Chondrocyte (in vitro differentiated cells): ENCODE results near the gene FLRT1. TPM values are rescaled to one million over a fixed set of nuclear protein-coding genes. Genes with fewer than 3 reads are reported as not detected.
"Not testable (repeated sequence)": the region's sequence is repeated elsewhere in the genome, so short reads cannot be mapped to it uniquely, and the experiment has no call there.

Experiments
- DNase-seq: peaks from one replicate; pipeline ENCODE4 v3.0.0; 2021; ENCODE audit warnings: mixed read lengths, low spot score
- H3K27ac Mint-ChIP-seq: one replicate; pipeline ENCODE4 v1.8.0; 2021; ENCODE audit warnings: mild to moderate bottlenecking, moderate library complexity, mixed read lengths; ENCODE audit not compliant: unreplicated experiment
- H3K27me3 Mint-ChIP-seq: 2 replicates; pipeline ENCODE4 v1.8.0; 2021; ENCODE audit warnings: low read depth, mixed read lengths
- H3K36me3 Mint-ChIP-seq: 2 replicates; pipeline ENCODE4 v1.8.0; 2021; ENCODE audit warnings: low read depth, mixed read lengths
- H3K4me1 Mint-ChIP-seq: 2 replicates; pipeline ENCODE4 v1.8.0; 2021; ENCODE audit warnings: low read depth, mild to moderate bottlenecking, mixed read lengths
- H3K4me3 Mint-ChIP-seq: one replicate; pipeline ENCODE4 v1.8.0; 2021; ENCODE audit warnings: mild to moderate bottlenecking, moderate library complexity, mixed read lengths; ENCODE audit not compliant: unreplicated experiment
- H3K9me3 Mint-ChIP-seq: 2 replicates; pipeline ENCODE4 v1.8.0; 2021; ENCODE audit warnings: low read depth, mixed read lengths
- CTCF ChIP-seq: fragments of 200-600 bp; sonication (generic); IDR thresholded peaks from 2 replicates; pipeline ENCODE4 v1.5.0; 2021; ENCODE audit warnings: antibody characterized with exemption, mild to moderate bottlenecking, moderate library complexity
- total RNA-seq: library from RNA; stranded (reverse); gene quantifications from 3 replicates; pipeline ENCODE4 v1.2.1, GENCODE V29; 2021

The FLRT1 gene
- total RNA-seq, 1 donor from 2014 or later: 0.22 TPM

GRCh38 chr11:64044730-64045393 is 9.1 kb downstream of the FLRT1 start:
- Mint-ChIP-seq H3K27me3 (peaks cover 2% of the 10 kb centered on the region), H3K4me3 (no peak overlapping the region), H3K27ac (no peak overlapping the region), H3K9me3 (no peaks in the 10 kb centered on the region), H3K4me1 (no peaks in the 10 kb centered on the region), H3K36me3 (no peaks in the 10 kb centered on the region)
- TF ChIP-seq CTCF: no peak
- no peak for DNase-seq

GRCh38 chr11:64045700-64046099 is 10.0 kb downstream of the FLRT1 start:
- H3K36me3 Mint-ChIP-seq: no peaks in the 10 kb centered on the region
- TF ChIP-seq CTCF: no peak
- DNase-seq: no peak
- H3K4me3 Mint-ChIP-seq: no peak overlapping the region
- H3K27ac Mint-ChIP-seq: no peak overlapping the region
- no peaks in the 10 kb centered on the region for H3K4me1 Mint-ChIP-seq
- peaks cover 2% of the 10 kb centered on the region for H3K27me3 Mint-ChIP-seq
- no peaks in the 10 kb centered on the region for H3K9me3 Mint-ChIP-seq

- not testable (repeated sequence) for H3K4me3 Mint-ChIP-seq, H3K27ac Mint-ChIP-seq, H3K36me3 Mint-ChIP-seq, H3K4me1 Mint-ChIP-seq, DNase-seq, H3K9me3 Mint-ChIP-seq, H3K27me3 Mint-ChIP-seq
These were observed 11.6 kb downstream of the FLRT1 start for GRCh38 chr11:64047373-64047772.

- Mint-ChIP-seq H3K4me1 (no peaks in the 10 kb centered on the region), H3K9me3 (no peaks in the 10 kb centered on the region), H3K27me3 (no peaks in the 10 kb centered on the region), H3K36me3 (no peaks in the 10 kb centered on the region), H3K4me3 (no peak overlapping the region), H3K27ac (no peak overlapping the region)
- DNase-seq: no peak
- TF ChIP-seq CTCF: no peak
These were observed 12.5 kb downstream of the FLRT1 start for GRCh38 chr11:64048042-64048854.

- no peak for DNase-seq
- H3K4me1 Mint-ChIP-seq: no peaks in the 10 kb centered on the region
- H3K27me3 Mint-ChIP-seq: peaks cover 2% of the 10 kb centered on the region
- no peak overlapping the region for H3K4me3 Mint-ChIP-seq
- no peak overlapping the region for H3K27ac Mint-ChIP-seq
- H3K9me3 Mint-ChIP-seq: no peaks in the 10 kb centered on the region
- TF ChIP-seq CTCF: no peak
- H3K36me3 Mint-ChIP-seq: no peaks in the 10 kb centered on the region
These were observed 13.8 kb downstream of the FLRT1 start for GRCh38 chr11:64049509-64049908.
